Muscle of leg (tissue), 11 donors: ENCODE data around the gene OLFM4. TPM values are rescaled to one million over a fixed set of nuclear protein-coding genes. Genes with fewer than 3 reads are reported as not detected.

Experiments
- DNase-seq: peaks from one replicate; pipeline ENCODE4 v3.0.0; 2013
- H3K27ac ChIP-seq: one replicate; pipeline ENCODE4 v1.5.1; 2013; ENCODE audit warnings: mild to moderate bottlenecking, low read length, control low read depth
- H3K27me3 ChIP-seq: one replicate; pipeline ENCODE4 v1.6.1; 2013; ENCODE audit warnings: low read length; ENCODE audit not compliant: control insufficient read depth, insufficient read depth
- H3K36me3 ChIP-seq: one replicate; pipeline ENCODE4 v1.6.1; 2013; ENCODE audit warnings: low read length; ENCODE audit not compliant: control insufficient read depth, insufficient read depth
- H3K4me1 ChIP-seq: one replicate; pipeline ENCODE4 v1.6.1; 2013; ENCODE audit warnings: low read length; ENCODE audit not compliant: control insufficient read depth, insufficient read depth
- H3K4me3 ChIP-seq: one replicate; pipeline ENCODE4 v1.5.1; 2013; ENCODE audit warnings: low read length, control low read depth
- H3K9me3 ChIP-seq: replicated peaks from 2 replicates; pipeline ENCODE4 v1.6.1; 2013; ENCODE audit warnings: low read depth, low read length; ENCODE audit not compliant: control insufficient read depth
- WGBS: methylation state at CpG from one replicate; pipeline ENCODE4 v1.1.5; 2013; ENCODE audit warnings: missing lambda C conversion rate; ENCODE audit not compliant: insufficient coverage; 5-methylcytosine and 5-hydroxymethylcytosine counted together
- polyA plus RNA-seq, 8 donors: library from polyadenylated mRNA; unstranded; fragments of 120-200 nt; gene quantifications; one replicate each; pipeline versions ENCODE4 v1.2.1 to v1.2.3, GENCODE V29; 2013; ENCODE audit warnings: inconsistent platforms in 1 of 8, low replicate concordance in 1 of 8; ENCODE audit not compliant: insufficient read length in 8 of 8, insufficient read depth in 1 of 8
- total RNA-seq: library from RNA; stranded (reverse); fragments of 120-200 nt; gene quantifications from one replicate; pipeline ENCODE4 v1.2.4, GENCODE V29; 2013

OLFM4 gene
- total and polyA plus RNA-seq, 9 donors, result 0.63 to 3.9 (median 1.5) TPM

DNA sequence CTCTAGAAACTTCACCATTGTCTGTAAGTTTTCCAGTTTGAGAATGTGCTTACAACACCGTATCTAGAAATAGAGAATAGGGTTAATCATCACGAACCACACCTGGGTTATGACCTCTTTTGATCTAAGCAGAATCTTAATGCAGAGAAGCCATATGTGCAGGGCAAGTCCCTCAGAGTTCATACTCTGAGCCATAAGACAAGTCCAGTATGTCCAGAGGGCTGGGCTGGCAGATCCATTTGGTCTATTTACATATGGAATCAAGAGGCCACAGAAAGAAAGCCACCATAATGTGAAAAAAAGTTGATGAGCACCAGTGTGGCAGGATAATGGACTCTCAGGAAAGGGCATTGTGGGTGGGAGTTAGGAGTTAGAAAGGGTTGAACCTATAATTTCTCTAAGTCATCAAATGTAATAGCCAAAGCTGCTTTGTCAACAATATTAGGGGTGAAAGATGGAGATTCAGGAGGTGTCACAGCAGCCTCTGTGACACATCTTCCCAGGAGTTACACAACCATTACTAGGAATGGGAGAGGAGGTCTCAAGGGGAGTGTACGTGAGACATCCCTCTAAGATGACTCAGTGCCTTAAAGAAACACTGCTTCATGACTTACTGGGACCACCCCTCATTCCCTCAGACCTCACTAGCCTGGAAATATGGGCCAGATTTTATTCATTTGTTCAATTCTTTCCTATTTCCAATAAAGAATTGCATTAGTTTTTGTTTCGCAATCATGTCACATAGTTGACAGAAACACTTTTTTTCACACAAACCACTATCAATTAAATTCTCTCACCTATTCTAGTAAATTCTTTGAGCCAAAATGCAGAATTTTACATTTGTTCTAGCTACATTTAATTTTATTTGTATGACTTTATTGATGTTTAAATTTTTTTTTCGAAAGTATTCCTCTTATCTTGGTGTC lies 30.4 kb upstream of the OLFM4 start:
- H3K27me3 ChIP-seq, result no peaks in the 10 kb centered on the region
- WGBS, result 73% methylated on average over 2 of the region's 5 CpGs
- H3K9me3 ChIP-seq, result no peaks in the 10 kb centered on the region
- no peak overlapping the region for H3K4me3 ChIP-seq
- H3K27ac ChIP-seq, result no peak overlapping the region
- no peak for DNase-seq
- no peaks in the 10 kb centered on the region for H3K36me3 ChIP-seq
- H3K4me1 ChIP-seq, result no peaks in the 10 kb centered on the region

- no peaks in the 10 kb centered on the region for H3K4me1 ChIP-seq
- WGBS, result 62% methylated on average over 3 of the region's 4 CpGs
- H3K9me3 ChIP-seq, result no peaks in the 10 kb centered on the region
- H3K4me3 ChIP-seq, result no peak overlapping the region
- DNase-seq, result no peak
- no peaks in the 10 kb centered on the region for H3K27me3 ChIP-seq
- no peak overlapping the region for H3K27ac ChIP-seq
- no peaks in the 10 kb centered on the region for H3K36me3 ChIP-seq
These were observed 29.4 kb upstream of the OLFM4 start for GRCh38 chr13:52999093-52999696.

- DNase-seq, result no peak
- H3K27ac ChIP-seq, result no peak overlapping the region
- no peaks in the 10 kb centered on the region for H3K27me3 ChIP-seq
- no peaks in the 10 kb centered on the region for H3K9me3 ChIP-seq
- H3K4me3 ChIP-seq, result no peak overlapping the region
- H3K4me1 ChIP-seq, result peaks cover 13% of the 10 kb centered on the region
- no peaks in the 10 kb centered on the region for H3K36me3 ChIP-seq
- no CpG with 5 or more reads among the region's 4 CpGs for WGBS
These were observed 27.0 kb upstream of the OLFM4 start for GRCh38 chr13:53001444-53002225.

DNA sequence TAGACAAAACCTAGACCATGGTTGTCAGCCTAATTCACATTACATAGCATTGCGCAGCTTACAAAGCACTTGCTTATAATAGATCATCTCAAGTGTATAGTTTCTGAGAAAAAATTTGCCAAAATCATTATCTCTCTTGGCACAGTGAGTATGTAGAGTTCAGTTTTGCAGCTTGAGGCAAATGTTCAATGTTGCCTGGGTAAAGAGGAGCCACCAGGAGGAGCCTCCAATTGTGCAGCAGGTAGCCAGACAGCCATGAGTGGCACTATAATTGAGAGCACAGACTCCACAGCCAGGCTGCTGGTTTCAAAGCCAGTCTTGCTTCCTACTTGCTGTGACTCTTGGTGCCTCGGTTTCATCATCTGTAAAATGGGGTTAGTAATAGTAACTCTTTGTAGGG lies 24.0 kb upstream of the OLFM4 start:
- Histone ChIP-seq H3K27me3 (no peaks in the 10 kb centered on the region), H3K36me3 (no peaks in the 10 kb centered on the region), H3K9me3 (no peaks in the 10 kb centered on the region), H3K4me3 (no peak overlapping the region), H3K4me1 (peaks cover 13% of the 10 kb centered on the region), H3K27ac (no peak overlapping the region)
- no CpG with 5 or more reads among the region's 2 CpGs for WGBS
- peak; percentile 20 for DNase-seq

DNA sequence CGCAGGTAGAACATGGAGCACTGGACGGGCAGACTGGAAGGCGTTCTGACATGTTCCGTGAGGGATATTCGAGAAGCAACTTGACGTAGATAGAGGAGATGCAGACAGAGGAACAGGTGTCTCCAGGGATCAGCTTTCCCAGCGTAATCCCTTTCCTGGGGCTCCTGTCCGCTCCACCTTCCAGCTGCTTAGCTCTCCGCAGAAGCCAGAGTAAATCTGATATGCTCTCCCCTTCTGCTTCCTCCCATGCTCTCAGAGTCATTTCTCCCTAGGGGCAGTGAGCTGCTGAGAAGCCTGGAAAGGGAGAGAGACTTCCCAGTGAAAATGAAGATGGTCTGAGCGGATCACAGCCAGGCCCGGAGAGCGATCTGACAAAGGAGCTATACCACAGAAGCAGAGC lies 23.0 kb upstream of the OLFM4 start:
- peak overlapping the region; percentile 53 for H3K27ac ChIP-seq
- H3K4me1 ChIP-seq, result peaks cover 13% of the 10 kb centered on the region
- H3K27me3 ChIP-seq, result no peaks in the 10 kb centered on the region
- H3K36me3 ChIP-seq, result no peaks in the 10 kb centered on the region
- DNase-seq, result peak; percentile 74
- 62% methylated on average over 7 of the region's 12 CpGs for WGBS
- H3K9me3 ChIP-seq, result no peaks in the 10 kb centered on the region
- H3K4me3 ChIP-seq, result no peak overlapping the region

DNA sequence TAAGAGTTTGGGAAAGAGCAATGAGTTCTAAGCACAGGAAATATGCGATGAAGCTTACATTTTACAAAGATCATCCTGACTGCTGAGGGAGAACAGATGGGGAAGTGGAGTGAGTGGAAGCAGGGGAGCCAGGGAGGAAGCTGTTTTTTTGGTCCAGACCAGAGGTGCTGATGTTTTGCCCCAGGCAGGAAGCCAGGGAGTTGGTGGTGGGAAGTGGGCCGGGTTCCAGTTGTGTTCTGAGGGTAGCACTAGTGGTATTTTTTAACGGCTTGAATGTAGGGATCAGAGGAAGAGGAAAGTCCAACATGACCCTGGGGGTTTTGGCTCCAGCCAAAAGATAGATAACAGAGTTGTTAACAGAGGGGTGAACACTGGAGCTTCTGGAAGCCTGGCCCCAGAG lies 20.7 kb upstream of the OLFM4 start:
- Histone ChIP-seq H3K4me1 (peaks cover 13% of the 10 kb centered on the region), H3K9me3 (no peaks in the 10 kb centered on the region), H3K36me3 (no peaks in the 10 kb centered on the region), H3K27me3 (no peaks in the 10 kb centered on the region), H3K4me3 (no peak overlapping the region), H3K27ac (no peak overlapping the region)
- WGBS, result 18% methylated on average over 3 of the region's 3 CpGs
- DNase-seq, result peak; percentile 37

DNA sequence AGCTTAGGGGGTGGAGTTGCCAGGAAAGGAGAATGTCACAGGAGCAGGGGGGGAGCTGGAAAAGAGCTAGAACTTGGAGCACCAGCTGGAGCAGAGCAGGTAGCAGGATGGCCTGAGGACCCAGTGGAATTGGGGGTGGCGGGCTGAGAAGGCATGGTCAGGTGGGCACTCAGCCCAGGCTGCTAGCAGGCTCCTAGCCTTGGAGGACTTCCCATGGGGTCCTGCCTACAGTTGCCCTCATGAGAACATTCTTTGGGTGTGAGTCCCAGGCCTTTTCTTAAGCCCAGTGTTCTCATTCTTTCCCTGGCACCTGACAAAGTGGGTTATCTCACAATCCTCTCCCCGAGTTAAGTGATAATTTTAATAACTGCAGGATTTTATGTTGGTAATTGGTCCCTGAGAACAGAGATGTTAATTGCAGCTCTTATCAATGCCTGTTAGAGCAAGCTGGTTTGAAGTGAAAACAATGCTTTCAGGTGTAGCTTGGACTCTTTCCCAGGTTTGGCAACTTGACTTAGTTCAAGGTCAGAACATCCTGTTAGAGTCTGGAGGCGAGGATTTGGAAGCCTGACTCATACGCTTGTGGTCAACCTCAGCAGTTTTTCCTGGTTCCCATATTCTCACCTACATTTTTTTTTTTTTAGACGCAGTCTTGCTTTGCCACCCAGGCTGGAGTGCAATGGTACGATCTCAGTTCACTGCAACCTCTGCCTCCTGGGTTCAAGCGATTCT lies 18.1 kb upstream of the OLFM4 start:
- H3K9me3 ChIP-seq, result no peaks in the 10 kb centered on the region
- H3K27me3 ChIP-seq, result no peaks in the 10 kb centered on the region
- peaks cover 12% of the 10 kb centered on the region for H3K4me1 ChIP-seq
- no peak for DNase-seq
- WGBS, result 84% methylated on average over 5 of the region's 7 CpGs
- H3K36me3 ChIP-seq, result no peaks in the 10 kb centered on the region
- no peak overlapping the region for H3K27ac ChIP-seq
- no peak overlapping the region for H3K4me3 ChIP-seq

- no CpG with 5 or more reads among the region's 3 CpGs for WGBS
- Histone ChIP-seq H3K4me1 (peaks cover 5% of the 10 kb centered on the region), H3K4me3 (no peak overlapping the region), H3K27ac (no peak overlapping the region), H3K27me3 (no peaks in the 10 kb centered on the region), H3K9me3 (no peaks in the 10 kb centered on the region), H3K36me3 (no peaks in the 10 kb centered on the region)
- peak; percentile 37 for DNase-seq
These were observed 15.9 kb upstream of the OLFM4 start for GRCh38 chr13:53012707-53013106.

GRCh38 chr13:53013113-53013512 lies 15.5 kb upstream of the OLFM4 start:
- no peak for DNase-seq
- no peaks in the 10 kb centered on the region for H3K27me3 ChIP-seq
- H3K4me1 ChIP-seq, result peaks cover 5% of the 10 kb centered on the region
- no peak overlapping the region for H3K4me3 ChIP-seq
- 88% methylated on average over 1 of the region's 5 CpGs for WGBS
- no peaks in the 10 kb centered on the region for H3K36me3 ChIP-seq
- H3K27ac ChIP-seq, result no peak overlapping the region
- H3K9me3 ChIP-seq, result no peaks in the 10 kb centered on the region
